ENCODE data around the gene GSK3B.

DNA sequence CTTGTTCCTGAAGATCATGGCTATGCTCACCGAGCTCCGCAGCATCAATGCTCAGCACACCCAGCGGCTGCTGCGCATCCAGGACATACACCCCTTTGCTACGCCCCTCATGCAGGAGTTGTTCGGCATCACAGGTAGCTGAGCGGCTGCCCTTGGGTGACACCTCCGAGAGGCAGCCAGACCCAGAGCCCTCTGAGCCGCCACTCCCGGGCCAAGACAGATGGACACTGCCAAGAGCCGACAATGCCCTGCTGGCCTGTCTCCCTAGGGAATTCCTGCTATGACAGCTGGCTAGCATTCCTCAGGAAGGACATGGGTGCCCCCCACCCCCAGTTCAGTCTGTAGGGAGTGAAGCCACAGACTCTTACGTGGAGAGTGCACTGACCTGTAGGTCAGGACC is 277.2 kb downstream of the GSK3B start:
- TF ChIP-seq JUNB (IDR thresholded peaks at IDR 0.05; ENCODE audit: unreplicated experiment) = no peak
- no peak for TF ChIP-seq CTCF (conservative IDR thresholded peaks at IDR 0.05; ENCODE audit: low read depth in 2 of 2)
- no peak for TF ChIP-seq EZH2 (IDR thresholded peaks at IDR 0.05; ENCODE audit: low read depth, unreplicated experiment)
- no peak for TF ChIP-seq ETS1 (IDR thresholded peaks at IDR 0.05)

All from GM23338 (cell line).